ENCODE data around the gene DOCK1.

DOCK1 gene

DNA sequence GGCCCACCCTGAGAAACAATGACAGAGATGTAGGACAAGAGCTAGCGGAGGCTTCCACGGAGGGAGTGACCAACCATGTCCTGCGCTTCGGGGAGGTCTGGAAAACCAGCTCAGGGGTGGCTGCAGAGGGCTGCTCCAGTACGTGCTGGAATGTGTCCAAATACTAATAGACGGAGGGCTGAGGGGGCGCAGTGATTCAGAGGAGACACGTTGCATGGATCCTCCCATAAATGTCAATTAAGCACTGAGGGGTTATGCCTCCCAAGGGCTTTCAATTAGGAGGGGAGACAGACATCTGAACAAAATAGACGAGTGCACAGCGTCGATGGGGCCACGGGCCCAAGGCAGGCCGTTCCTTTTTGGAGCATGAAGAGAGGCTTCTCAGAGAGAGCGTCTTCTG is 592.9 kb downstream of the DOCK1 start:
- no peak for DNase-seq

GRCh38 chr10:127500127-127500526 is 594.9 kb downstream of the DOCK1 start:
- no peak for DNase-seq

All from right forelimb (tissue), 1 donor.